Choroid plexus epithelial cell (primary cell): ENCODE results near the gene NKX6-2.

Source experiments
- DNase-seq: peaks from one replicate; pipeline ENCODE4 v3.0.0-alpha.2; 2010; ENCODE audit warnings: low read depth
- H3K4me3 ChIP-seq: 2 replicates; pipeline ENCODE4 v1.5.1; 2011; ENCODE audit warnings: low read depth, mild to moderate bottlenecking, control low read depth, low read length, moderate library complexity
- CTCF ChIP-seq: conservative IDR thresholded peaks from 2 replicates; pipeline ENCODE4 v1.5.1; 2011; ENCODE audit warnings: low read depth, mild to moderate bottlenecking, control low read depth, inconsistent platforms, low read length, moderate library complexity

NKX6-2 gene

GRCh38 chr10:132761395-132762060, 24.4 kb downstream of the NKX6-2 start:
- no peak for TF ChIP-seq CTCF
- H3K4me3 ChIP-seq: no peak overlapping the region
- no peak for DNase-seq

DNA sequence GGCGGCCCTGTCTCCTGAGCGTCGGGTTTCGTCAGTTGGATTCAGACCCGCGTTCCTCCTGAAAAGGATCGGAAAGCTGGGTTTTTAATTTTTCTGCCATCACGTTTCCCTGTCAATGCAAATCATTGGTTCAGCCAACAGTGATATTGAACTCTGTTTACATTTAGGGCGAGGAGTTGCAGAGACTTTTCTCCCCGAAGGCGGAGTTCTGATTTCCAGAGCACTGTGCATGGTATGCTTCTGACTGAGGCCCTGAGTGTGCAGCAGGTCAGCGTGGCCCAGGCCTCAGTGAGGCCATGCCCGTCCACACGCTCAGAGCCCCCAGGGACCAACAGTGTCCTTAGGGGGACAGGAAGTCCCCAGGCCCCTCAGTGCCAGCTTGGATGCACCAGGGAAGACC, 27.1 kb downstream of the NKX6-2 start:
- TF ChIP-seq CTCF: no peak
- no peak overlapping the region for H3K4me3 ChIP-seq
- no peak for DNase-seq

DNA sequence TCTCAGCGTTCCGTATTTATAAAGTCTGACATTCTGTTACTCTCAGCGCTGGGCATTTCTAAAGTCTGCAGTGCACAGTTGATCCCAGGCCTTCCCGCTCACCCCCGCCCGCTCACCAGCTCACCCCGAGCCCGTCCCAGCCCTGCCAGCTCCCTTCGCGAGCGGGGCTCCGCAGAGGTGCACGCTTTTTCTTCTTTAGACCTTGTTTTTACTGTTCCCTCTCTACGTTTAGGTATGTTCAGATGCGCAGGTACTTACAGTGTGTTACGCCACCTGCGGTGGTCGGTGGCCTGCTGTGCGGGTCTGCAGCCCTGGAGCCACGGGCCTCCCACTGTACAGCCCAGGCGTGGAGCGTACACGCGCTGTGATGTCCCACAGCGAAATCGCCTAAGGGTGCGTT, 28.8 kb downstream of the NKX6-2 start:
- no peak for DNase-seq
- H3K4me3 ChIP-seq: no peak overlapping the region
- TF ChIP-seq CTCF: no peak

- no peak for TF ChIP-seq CTCF
- DNase-seq: no peak
- no peak overlapping the region for H3K4me3 ChIP-seq
Observed at GRCh38 chr10:132756591-132756990, 29.4 kb downstream of the NKX6-2 start.

DNA sequence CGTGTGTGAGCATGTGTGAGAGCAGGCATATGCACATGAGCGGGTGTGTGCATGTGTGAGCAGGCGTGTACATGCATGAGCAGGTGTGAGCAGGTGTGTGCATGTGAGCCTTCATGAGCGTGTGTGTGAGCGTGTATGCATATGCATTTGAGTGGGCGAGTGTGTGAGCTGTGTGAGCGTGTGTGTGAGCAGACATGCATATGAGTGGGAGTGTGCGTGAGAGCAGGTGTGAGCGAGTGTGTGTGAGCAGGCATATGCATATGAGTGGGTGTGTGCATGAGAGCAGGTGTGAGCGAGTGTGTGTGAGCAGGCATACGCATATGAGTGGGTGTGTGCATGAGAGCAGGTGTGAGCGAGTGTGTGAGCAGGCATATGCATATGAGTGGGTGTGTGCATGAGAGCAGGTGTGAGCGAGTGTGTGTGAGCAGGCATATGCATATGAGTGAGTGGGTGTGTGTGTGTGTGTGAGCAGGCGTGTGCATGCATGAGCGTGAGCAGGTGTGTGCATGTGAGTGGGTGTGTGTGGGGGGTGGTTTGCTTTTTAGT, 30.7 kb downstream of the NKX6-2 start:
- TF ChIP-seq CTCF: no peak
- H3K4me3 ChIP-seq: no peak overlapping the region
- DNase-seq: no peak

- TF ChIP-seq CTCF: no peak
Observed at GRCh38 chr10:132754071-132754470, 31.9 kb downstream of the NKX6-2 start.

GRCh38 chr10:132753596-132753995, 32.4 kb downstream of the NKX6-2 start:
- no peak overlapping the region for H3K4me3 ChIP-seq
- no peak for TF ChIP-seq CTCF
- no peak for DNase-seq

More at GRCh38 chr10:132754071-132754470, 31.9 kb downstream of the NKX6-2 start:
- no peak for DNase-seq
- no peak overlapping the region for H3K4me3 ChIP-seq
